ENCODE results near the gene DCAF5. TPM values are rescaled to one million over a fixed set of nuclear protein-coding genes. Genes with fewer than 3 reads are reported as not detected.
"Not testable (repeated sequence)": the region's sequence is repeated elsewhere in the genome, so short reads cannot be mapped to it uniquely, and the experiment has no call there.

DCAF5 gene
- total RNA-seq, 4 donors from 2014 or later: 42.2 to 53.7 (median 51.1) TPM

DNA sequence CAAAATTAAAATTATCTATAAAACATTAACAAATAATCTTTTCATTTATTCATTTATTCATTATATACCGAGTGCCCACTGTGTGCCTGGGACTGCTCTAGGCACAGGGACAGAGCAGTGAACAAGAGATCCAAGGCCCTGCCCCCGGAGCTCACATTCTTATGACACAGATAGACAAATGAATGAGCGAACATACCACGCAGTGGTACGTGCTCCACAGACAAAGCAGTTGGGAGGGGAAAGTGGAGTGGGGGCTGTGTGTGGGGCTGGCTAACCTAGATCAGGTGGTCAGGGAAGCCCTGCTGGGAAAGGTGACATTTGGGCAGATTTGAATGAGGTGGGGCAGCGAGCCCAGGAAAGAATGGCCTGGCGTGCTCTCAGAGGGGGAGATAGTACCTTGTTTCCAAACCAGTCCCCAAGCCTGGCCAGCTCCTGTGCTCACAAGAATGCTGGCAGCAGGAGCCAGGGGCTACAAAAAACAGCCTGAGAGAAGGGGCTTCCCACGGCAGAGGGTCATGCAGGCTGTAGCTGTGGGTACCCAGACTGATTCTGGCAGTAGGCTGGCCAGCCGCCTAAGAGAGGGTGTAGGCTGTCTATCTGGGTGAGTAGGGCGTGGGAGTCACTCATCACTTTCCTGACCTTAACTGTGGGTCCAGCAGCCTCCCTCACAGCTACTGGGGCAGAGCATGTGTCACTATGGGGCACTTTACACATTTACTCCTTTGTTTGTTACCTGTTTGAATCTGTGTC is 116.0 kb downstream of the DCAF5 start:
- WGBS, 2 donors: 82 to 88% methylated on average over 10 of the region's 10 CpGs
- DNase-seq (ENCODE audit: low spot score in 2 of 2): no peak
- Histone ChIP-seq H3K36me3 (no peaks in the 10 kb centered on the region), H3K27me3 (peaks cover 0 to 6% of the 10 kb centered on the region in 2 donors), H3K4me3 (no peak overlapping the region), H3K4me1 (peaks cover 0 to 3% (median 0%) of the 10 kb centered on the region in 4 donors), H3K9me3 (no peaks in the 10 kb centered on the region), H3K27ac (no peak overlapping the region)
- TF ChIP-seq POLR2A (IDR thresholded peaks at IDR 0.05) (no peak), EP300 (IDR thresholded peaks at IDR 0.05) (no peak)
- TF ChIP-seq, protein P1, sequence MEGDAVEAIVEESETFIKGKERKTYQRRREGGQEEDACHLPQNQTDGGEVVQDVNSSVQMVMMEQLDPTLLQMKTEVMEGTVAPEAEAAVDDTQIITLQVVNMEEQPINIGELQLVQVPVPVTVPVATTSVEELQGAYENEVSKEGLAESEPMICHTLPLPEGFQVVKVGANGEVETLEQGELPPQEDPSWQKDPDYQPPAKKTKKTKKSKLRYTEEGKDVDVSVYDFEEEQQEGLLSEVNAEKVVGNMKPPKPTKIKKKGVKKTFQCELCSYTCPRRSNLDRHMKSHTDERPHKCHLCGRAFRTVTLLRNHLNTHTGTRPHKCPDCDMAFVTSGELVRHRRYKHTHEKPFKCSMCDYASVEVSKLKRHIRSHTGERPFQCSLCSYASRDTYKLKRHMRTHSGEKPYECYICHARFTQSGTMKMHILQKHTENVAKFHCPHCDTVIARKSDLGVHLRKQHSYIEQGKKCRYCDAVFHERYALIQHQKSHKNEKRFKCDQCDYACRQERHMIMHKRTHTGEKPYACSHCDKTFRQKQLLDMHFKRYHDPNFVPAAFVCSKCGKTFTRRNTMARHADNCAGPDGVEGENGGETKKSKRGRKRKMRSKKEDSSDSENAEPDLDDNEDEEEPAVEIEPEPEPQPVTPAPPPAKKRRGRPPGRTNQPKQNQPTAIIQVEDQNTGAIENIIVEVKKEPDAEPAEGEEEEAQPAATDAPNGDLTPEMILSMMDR (IDR thresholded peaks at IDR 0.05): no peak

DNA sequence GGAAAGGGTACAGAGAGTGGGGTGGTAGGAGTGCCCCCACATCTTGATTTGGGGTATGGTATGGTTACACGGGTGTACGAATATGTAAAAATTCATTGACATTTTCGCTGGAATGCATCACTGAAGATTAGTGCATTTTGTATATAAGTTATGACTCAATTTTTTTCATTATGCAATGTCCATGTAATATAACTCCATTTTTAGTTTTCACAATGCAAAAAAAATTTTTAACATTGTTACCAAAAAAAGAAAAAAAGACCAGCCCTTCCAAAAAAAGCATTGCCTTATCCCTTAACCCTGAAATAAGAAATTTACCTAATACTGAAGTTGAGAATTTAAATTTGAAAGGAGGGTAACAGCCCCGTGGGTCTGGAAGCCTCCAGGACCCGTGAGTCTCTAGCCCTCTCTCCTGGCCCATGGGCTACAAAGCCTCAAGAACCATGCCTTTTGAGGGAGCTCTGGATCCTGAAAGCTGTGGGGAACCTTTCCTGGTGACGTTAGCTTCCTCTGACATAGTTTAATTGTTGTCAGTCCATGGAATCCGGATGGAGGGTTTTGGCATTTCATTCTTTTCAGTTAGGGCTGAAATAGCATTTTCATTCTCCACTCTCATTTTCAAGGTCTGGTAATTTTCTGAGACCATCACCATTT is 118.2 kb downstream of the DCAF5 start:
- Histone ChIP-seq H3K4me3 (no peak overlapping the region), H3K36me3 (no peaks in the 10 kb centered on the region), H3K27ac (no peak overlapping the region), H3K27me3 (no peaks in the 10 kb centered on the region), H3K4me1 (no peaks in the 10 kb centered on the region), H3K9me3 (no peaks in the 10 kb centered on the region)
- 59 to 61% methylated on average over 7 of the region's 7 CpGs for WGBS, 2 donors
- DNase-seq (ENCODE audit: low spot score in 2 of 2): no peak
- TF ChIP-seq, protein P1 (IDR thresholded peaks at IDR 0.05): no peak
- no peak for TF ChIP-seq EP300 (IDR thresholded peaks at IDR 0.05)
- TF ChIP-seq POLR2A (IDR thresholded peaks at IDR 0.05): no peak

DNA sequence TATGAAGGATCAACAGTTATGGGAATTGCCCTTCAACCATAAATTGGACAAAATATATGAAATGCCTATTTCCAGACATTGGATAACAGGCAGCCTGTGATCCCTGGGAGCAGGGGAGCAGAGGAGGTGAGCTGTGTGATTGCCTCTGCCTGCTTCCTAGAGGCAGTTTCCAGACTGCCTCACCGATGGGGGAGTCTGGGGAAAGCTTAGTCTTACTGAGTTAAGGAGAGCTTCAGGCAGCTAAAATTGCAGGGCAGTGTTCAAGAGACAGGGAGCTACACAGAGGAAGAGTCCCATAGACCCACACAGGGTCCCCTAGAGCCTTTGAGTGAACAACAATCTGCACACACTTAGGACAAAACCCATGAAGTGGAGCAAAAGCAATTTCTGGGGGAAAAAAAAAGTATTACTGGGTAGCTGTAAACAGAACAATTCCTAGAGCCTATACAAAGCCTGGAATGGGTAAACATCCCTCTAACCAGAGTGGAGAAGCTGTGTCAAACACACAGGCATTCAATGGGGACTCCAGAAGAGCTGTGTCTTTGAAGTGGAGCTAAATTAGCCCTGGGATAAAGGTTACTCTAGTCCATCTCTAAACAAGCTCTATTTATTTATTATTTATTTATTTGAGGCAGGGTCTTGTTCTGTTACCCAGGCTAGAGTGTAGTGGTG is 125.5 kb downstream of the DCAF5 start:
- DNase-seq (ENCODE audit: low spot score in 2 of 2): no peak
- WGBS, 2 donors: 29 to 33% methylated on average over 1 of the region's 1 CpG
- Histone ChIP-seq H3K4me3 (no peak overlapping the region), H3K27me3 (no peaks in the 10 kb centered on the region), H3K9me3 (no peaks in the 10 kb centered on the region), H3K36me3 (no peaks in the 10 kb centered on the region), H3K4me1 (no peaks in the 10 kb centered on the region), H3K27ac (no peak overlapping the region)
- TF ChIP-seq, protein P1 (IDR thresholded peaks at IDR 0.05): no peak
- TF ChIP-seq EP300 (IDR thresholded peaks at IDR 0.05): no peak
- no peak for TF ChIP-seq POLR2A (IDR thresholded peaks at IDR 0.05)

DNA sequence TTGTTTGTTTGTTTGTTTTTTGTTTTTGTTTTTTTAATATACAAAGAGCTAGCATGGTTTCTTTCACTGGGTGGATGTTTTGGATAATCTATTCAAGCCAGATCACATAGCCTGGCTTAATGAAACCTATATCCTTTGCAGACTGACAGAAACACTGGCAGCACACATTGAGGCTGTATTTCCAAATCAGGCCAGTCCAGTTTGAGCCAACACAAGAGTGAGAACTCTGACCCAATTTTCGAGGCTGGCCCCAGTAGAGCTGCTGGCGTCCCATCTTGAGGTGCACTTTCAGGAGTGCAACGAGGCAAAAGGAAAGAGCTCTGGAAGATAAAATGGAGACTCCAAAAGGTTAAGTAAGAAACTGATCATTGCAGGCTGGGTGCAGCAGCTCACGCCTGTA is 129.9 kb downstream of the DCAF5 start:
- Histone ChIP-seq H3K36me3 (no peaks in the 10 kb centered on the region), H3K27me3 (no peaks in the 10 kb centered on the region), H3K4me3 (no peak overlapping the region), H3K27ac (no peak overlapping the region), H3K4me1 (no peaks in the 10 kb centered on the region), H3K9me3 (no peaks in the 10 kb centered on the region)
- no peak for DNase-seq (ENCODE audit: low spot score in 2 of 2)
- 88 to 90% methylated on average over 4 of the region's 4 CpGs for WGBS, 2 donors
- TF ChIP-seq, protein P1 (IDR thresholded peaks at IDR 0.05): no peak
- TF ChIP-seq EP300 (IDR thresholded peaks at IDR 0.05): no peak
- TF ChIP-seq POLR2A (IDR thresholded peaks at IDR 0.05): no peak

DNA sequence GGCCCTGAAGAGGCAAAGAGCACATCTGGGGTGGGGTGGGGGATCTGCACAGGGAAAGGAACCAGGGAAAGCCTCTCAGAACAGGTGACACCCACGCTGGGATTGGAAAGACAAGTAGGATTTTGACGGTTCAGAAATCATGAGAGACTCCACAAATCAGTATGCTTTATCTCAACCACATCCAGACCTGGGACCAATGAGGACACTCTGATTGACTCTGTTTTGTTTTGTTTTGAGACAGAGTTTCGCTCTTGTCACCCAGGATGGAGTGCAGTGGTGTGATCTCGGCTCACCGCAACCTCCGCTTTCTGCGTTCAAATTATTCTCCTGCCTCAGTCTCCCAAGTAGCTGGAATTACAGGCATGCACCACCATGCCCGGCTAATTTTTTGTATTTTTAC is 130.8 kb downstream of the DCAF5 start:
- H3K4me3 ChIP-seq; H3K27me3 ChIP-seq; H3K4me1 ChIP-seq; H3K9me3 ChIP-seq; H3K36me3 ChIP-seq; H3K27ac ChIP-seq; DNase-seq (ENCODE audit: low spot score in 2 of 2): not testable (repeated sequence)
- WGBS, 2 donors: 90 to 97% methylated on average over 8 of the region's 8 CpGs

Data from tibial nerve (tissue), 4 donors.